Measurements from ENCODE around the gene TPD52L1. TPM values are rescaled to one million over a fixed set of nuclear protein-coding genes. Genes with fewer than 3 reads are reported as not detected.

Gene TPD52L1
- total RNA-seq, 1 donor from 2014 or later: 57.7 TPM

- TF ChIP-seq, protein P1, sequence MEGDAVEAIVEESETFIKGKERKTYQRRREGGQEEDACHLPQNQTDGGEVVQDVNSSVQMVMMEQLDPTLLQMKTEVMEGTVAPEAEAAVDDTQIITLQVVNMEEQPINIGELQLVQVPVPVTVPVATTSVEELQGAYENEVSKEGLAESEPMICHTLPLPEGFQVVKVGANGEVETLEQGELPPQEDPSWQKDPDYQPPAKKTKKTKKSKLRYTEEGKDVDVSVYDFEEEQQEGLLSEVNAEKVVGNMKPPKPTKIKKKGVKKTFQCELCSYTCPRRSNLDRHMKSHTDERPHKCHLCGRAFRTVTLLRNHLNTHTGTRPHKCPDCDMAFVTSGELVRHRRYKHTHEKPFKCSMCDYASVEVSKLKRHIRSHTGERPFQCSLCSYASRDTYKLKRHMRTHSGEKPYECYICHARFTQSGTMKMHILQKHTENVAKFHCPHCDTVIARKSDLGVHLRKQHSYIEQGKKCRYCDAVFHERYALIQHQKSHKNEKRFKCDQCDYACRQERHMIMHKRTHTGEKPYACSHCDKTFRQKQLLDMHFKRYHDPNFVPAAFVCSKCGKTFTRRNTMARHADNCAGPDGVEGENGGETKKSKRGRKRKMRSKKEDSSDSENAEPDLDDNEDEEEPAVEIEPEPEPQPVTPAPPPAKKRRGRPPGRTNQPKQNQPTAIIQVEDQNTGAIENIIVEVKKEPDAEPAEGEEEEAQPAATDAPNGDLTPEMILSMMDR (IDR thresholded peaks at IDR 0.05; ENCODE audit: insufficient read depth, low read length, poor library complexity, severe bottlenecking): no peak
- no peak overlapping the region for H3K4me3 ChIP-seq (ENCODE audit: low read depth, low read length)
- no peaks in the 10 kb centered on the region for H3K36me3 ChIP-seq (ENCODE audit: control insufficient read depth, insufficient read depth, low read length)
- H3K27me3 ChIP-seq (ENCODE audit: control insufficient read depth, insufficient read depth, low read length): no peaks in the 10 kb centered on the region
- no peak for DNase-seq (ENCODE audit: low read depth)
Measured at GRCh38 chr6:125303512-125303854, 149.9 kb downstream of the TPD52L1 start.

DNA sequence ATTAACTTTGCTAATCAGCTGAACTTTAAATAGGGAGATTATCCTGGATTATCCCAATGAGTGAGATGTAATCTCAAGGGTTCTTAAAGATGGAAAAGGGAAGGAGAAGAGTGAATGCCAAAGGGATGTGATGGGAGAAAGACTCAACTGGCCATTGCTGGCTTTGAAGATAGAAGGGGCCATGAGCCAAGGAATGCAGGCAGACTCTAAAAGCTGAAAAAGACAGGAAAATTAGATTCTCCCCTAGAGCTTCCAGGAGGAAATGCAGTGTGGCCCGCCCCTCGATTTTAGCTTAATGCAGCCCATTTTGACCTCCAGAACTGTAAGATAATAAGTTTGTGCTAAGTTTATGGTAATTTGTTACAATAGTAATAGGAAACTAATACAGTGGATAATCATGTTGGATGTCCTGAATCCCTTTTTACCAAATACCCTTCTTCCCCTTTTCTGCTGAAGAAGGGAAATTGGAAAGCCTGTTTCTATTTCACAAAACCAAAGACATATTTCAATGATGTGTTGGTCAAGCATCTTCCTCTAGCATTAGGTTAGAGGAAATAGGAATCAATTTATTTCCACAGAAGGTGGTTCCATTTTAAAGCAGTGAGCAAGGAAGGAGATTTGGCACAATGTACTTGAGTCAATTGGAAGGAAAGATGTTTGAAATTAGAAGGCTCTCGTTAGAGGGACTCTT, 151.5 kb downstream of the TPD52L1 start:
- Histone ChIP-seq H3K36me3 (ENCODE audit: control insufficient read depth, insufficient read depth, low read length) (no peaks in the 10 kb centered on the region), H3K27me3 (ENCODE audit: control insufficient read depth, insufficient read depth, low read length) (no peaks in the 10 kb centered on the region), H3K4me3 (ENCODE audit: low read depth, low read length) (no peak overlapping the region)
- no peak for DNase-seq (ENCODE audit: low read depth)
- TF ChIP-seq, protein P1 (IDR thresholded peaks at IDR 0.05; ENCODE audit: insufficient read depth, low read length, poor library complexity, severe bottlenecking): no peak

DNA sequence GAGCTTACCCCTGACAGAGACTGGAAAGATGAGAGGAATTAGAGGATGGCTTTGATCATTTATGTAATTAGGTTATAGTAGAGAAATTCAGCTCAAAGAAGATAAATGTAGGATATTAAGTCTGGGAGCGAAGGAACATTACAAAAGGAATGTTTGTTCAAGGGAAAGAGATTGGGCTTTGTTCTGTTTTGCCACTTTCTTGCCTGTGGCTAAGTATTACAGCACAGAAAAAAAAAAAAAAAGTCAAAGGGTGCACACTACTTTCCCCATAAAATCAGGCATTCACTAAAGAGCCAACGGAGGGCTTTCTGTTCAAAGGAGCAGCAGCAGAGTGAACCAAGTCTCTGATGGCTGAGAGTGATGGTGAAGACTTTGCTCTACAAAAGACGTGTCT, 153.2 kb downstream of the TPD52L1 start:
- no peaks in the 10 kb centered on the region for H3K36me3 ChIP-seq (ENCODE audit: control insufficient read depth, insufficient read depth, low read length)
- TF ChIP-seq, protein P1 (IDR thresholded peaks at IDR 0.05; ENCODE audit: insufficient read depth, low read length, poor library complexity, severe bottlenecking): no peak

GRCh38 chr6:125307150-125307838, 153.7 kb downstream of the TPD52L1 start:
- Histone ChIP-seq H3K4me3 (ENCODE audit: low read depth, low read length) (no peak overlapping the region), H3K36me3 (ENCODE audit: control insufficient read depth, insufficient read depth, low read length) (no peaks in the 10 kb centered on the region), H3K27me3 (ENCODE audit: control insufficient read depth, insufficient read depth, low read length) (no peaks in the 10 kb centered on the region)
- no peak for DNase-seq (ENCODE audit: low read depth)
- TF ChIP-seq, protein P1 (IDR thresholded peaks at IDR 0.05; ENCODE audit: insufficient read depth, low read length, poor library complexity, severe bottlenecking): no peak

More for the DNA sequence above, 153.2 kb downstream of the TPD52L1 start:
- no peak for DNase-seq (ENCODE audit: low read depth)
- no peaks in the 10 kb centered on the region for H3K27me3 ChIP-seq (ENCODE audit: control insufficient read depth, insufficient read depth, low read length)
- H3K4me3 ChIP-seq (ENCODE audit: low read depth, low read length): no peak overlapping the region

GRCh38 chr6:125307964-125308615, 154.5 kb downstream of the TPD52L1 start:
- TF ChIP-seq, protein P1 (IDR thresholded peaks at IDR 0.05; ENCODE audit: insufficient read depth, low read length, poor library complexity, severe bottlenecking): no peak

More at GRCh38 chr6:125307964-125308615, 154.5 kb downstream of the TPD52L1 start:
- DNase-seq (ENCODE audit: low read depth): no peak
- Histone ChIP-seq H3K4me3 (ENCODE audit: low read depth, low read length) (no peak overlapping the region), H3K36me3 (ENCODE audit: control insufficient read depth, insufficient read depth, low read length) (no peaks in the 10 kb centered on the region), H3K27me3 (ENCODE audit: control insufficient read depth, insufficient read depth, low read length) (no peaks in the 10 kb centered on the region)

Data from kidney epithelial cell (primary cell).